Measurements from ENCODE around the gene FKBP4. TPM values are rescaled to one million over a fixed set of nuclear protein-coding genes. Genes with fewer than 3 reads are reported as not detected.

FKBP4 gene
- polyA plus RNA-seq, 3 donors = 139 to 152 (median 150) TPM

DNA sequence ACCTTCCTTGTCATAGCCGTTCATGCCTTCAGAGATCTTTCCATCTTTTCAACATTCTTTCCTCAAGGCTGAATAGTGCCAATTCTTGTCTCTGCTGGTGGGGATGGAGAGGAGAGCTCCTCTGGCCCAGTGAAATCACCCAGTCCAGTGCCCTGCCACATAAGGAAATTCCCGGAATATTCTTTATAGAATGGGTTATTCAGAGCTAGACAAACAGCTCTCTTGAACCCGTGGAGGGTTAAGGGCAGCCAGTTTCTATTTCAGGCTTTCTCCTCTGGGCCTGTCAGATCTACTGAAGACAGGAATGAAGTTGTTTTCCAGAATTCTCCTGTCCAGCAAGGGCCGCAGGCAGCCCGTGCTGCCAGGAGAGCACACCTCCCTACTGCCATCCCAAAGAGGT, 48.2 kb downstream of the FKBP4 start:
- no peak for DNase-seq (ENCODE audit: low read depth in 3 of 3, low spot score in 2 of 3)

DNA sequence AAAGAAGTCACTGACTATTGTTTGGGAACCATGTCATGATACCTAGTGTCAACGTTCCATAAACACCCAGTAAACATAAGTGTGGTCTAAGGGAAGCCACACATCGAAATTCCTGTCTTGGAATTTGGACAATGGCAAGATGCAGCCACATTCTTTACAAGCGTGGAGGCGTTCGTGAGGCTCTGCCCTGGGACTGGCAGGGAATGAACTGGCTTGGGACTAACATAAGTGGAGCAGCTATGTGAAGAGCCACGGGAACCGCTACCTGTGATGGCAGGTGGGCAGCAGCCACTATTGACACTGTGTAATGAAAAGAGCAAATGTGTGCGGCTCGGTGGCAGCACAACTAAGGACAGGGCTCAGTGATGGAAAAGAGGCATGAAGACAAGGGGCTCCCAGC, 50.0 kb downstream of the FKBP4 start:
- no peak for DNase-seq (ENCODE audit: low read depth in 3 of 3, low spot score in 2 of 3)

DNA sequence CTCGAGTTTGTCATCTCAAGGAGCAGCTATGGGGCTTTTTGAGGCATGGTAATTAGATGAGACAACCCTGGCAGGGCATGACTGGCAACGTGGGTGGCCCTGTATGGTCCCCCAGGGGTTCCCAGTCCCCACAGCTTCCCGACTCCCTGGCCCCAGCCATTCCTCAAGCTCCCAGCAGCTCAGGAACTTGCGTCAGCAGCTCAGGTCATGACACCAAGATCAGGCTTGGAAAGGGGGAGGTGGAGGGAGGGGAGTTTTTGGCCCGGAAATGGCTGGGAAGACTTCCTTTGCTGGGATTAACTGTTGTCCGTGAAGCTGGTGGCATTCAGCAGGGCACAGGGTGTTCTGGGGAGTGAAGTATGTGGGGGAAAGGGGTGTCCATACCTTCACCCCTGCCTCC, 50.5 kb downstream of the FKBP4 start:
- DNase-seq (ENCODE audit: low read depth in 3 of 3, low spot score in 2 of 3) = no peak

DNA sequence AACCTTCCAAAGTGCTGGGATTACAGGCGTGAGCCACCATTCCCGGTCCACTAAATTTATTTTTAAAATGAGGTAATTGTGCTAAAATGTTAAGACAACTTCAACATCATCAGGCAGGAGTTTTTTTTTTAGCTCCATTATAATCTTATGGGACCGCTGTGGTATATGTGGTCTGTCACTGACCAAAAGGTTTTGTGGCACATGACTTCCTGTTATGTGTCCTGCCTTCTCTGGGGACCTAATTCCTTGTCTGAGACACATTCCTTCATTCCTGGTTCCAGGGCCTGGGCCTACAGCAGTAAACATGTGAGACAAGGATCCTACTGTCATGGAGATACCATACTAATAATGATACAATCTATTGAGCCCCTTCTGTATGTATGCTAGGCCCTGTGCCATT, 57.2 kb downstream of the FKBP4 start:
- no peak for DNase-seq (ENCODE audit: low read depth in 3 of 3, low spot score in 2 of 3)

DNA sequence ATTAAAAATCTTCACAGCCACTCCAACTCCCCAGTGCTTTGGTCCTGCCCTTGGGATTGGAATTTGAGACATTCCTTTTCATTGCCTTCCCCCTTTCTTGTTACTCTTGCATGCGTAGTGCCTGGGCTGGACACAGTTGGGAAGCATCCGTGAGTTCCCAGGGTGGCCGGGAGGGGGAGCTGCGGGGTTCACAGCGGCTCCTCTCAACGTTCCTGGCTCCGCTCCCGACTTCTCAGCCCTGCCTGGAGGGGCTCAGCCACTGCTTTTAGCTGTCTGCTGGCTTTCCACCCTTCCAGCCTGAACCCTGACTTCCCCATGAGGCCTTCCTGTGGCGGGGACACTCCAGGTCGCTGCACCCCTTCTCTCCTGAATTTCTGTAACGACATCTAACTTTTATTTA, 58.9 kb downstream of the FKBP4 start:
- no peak for DNase-seq (ENCODE audit: low read depth in 3 of 3, low spot score in 2 of 3)

Other genes with a start within 250 kb of the FKBP4 start
- gene ITFG2, start 17.7 kb downstream of the FKBP4 start, polyA plus RNA-seq (ENCODE audit: insufficient read length in 3 of 3) = 10 to 100 TPM; 58.1 to 60.4 (median 59.0) TPM
- gene NRIP2, start 40.1 kb downstream of the FKBP4 start, polyA plus RNA-seq (ENCODE audit: insufficient read length in 3 of 3) = 10 to 100 TPM; 34.1 to 40.5 (median 34.3) TPM
- gene TEX52, start 62.1 kb downstream of the FKBP4 start, polyA plus RNA-seq (ENCODE audit: insufficient read length in 3 of 3) = under 1 TPM; 0.35 to 0.44 (median 0.44) TPM
- 10 to 100 TPM; 28.0 to 31.4 (median 28.2) TPM for gene FOXM1, start 82.2 kb downstream of the FKBP4 start, polyA plus RNA-seq (ENCODE audit: insufficient read length in 3 of 3)
- gene RHNO1, start 82.3 kb downstream of the FKBP4 start, polyA plus RNA-seq (ENCODE audit: insufficient read length in 3 of 3) = 10 to 100 TPM; 41.9 to 47.6 (median 44.3) TPM
- gene TULP3, start 95.9 kb downstream of the FKBP4 start, polyA plus RNA-seq (ENCODE audit: insufficient read length in 3 of 3) = 10 to 100 TPM; 32.9 to 36.7 (median 34.0) TPM
- gene TEAD4, start 164.4 kb downstream of the FKBP4 start, polyA plus RNA-seq (ENCODE audit: insufficient read length in 3 of 3) = 10 to 100 TPM; 18.6 to 20.4 (median 19.2) TPM

Data from right renal cortex interstitium (tissue), 3 donors.